ENCODE data around the gene PLK5. TPM values are rescaled to one million over a fixed set of nuclear protein-coding genes. Genes with fewer than 3 reads are reported as not detected.
"Not testable (repeated sequence)": the region's sequence is repeated elsewhere in the genome, so short reads cannot be mapped to it uniquely, and the experiment has no call there.

Gene PLK5
- total RNA-seq, 1 donor from 2014 or later, result not detected

DNA sequence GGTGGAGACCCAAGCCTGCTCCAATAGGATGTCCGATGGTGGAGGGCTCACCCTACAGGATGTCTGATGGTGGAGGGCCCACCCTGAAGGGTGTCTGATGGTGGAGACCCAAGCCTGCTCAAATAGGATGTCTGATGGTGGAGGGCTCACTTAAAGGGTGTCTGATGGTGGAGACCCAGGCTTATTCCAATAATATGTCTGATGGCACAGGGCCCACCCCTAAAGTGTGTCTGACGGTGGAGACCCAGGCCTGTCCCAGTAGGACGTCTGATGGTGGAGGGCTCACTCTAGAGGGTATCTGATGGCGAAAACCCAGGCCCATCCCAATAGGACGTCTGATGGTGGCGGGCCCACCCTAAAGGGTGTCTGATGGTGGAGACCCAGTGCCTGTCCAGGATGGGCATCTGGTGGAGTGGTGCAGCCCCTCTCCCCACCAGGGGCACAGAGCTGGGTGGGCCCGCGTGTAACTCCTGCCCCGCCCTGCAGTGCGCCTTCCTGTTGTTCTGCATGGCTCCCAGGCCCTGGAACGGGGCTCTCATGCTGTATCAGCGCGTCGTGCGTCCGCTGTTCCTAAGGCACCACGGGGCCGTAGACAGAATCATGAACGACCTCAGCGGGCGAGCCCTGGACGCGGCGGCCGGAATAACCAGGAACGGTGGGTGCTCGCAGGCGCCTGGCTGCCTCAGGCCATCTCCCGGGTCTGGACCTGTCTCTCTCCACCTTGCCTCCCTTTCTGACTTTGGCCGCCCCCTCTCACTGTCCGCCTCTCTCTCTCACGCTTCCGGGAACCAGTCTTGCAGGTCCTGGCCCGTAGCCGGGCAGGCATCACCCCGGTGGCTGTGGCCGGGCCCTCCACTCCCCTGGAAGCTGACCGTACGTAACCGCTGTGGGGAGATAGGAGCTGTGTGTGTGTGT lies 27.8 kb upstream of the PLK5 start:
- Mint-ChIP-seq H3K27me3 (ENCODE audit: low read depth) (peaks cover 19% of the 10 kb centered on the region), H3K9me3 (no peaks in the 10 kb centered on the region), H3K4me1 (peaks cover 8% of the 10 kb centered on the region), H3K27ac (ENCODE audit: unreplicated experiment) (no peak overlapping the region), H3K36me3 (ENCODE audit: low read depth) (no peaks in the 10 kb centered on the region), H3K4me3 (no peak overlapping the region)
- TF ChIP-seq CTCF (conservative IDR thresholded peaks at IDR 0.05), result no peak
- DNase-seq (ENCODE audit: low read depth, low spot score), result no peak

GRCh38 chr19:1496714-1497577 lies 26.9 kb upstream of the PLK5 start:
- Mint-ChIP-seq H3K27me3 (ENCODE audit: low read depth) (peaks cover 14% of the 10 kb centered on the region), H3K36me3 (ENCODE audit: low read depth) (no peaks in the 10 kb centered on the region), H3K27ac (ENCODE audit: unreplicated experiment) (no peak overlapping the region), H3K4me3 (no peak overlapping the region), H3K9me3 (no peaks in the 10 kb centered on the region), H3K4me1 (peaks cover 4% of the 10 kb centered on the region)
- TF ChIP-seq CTCF (conservative IDR thresholded peaks at IDR 0.05), result no peak
- no peak for DNase-seq (ENCODE audit: low read depth, low spot score)

DNA sequence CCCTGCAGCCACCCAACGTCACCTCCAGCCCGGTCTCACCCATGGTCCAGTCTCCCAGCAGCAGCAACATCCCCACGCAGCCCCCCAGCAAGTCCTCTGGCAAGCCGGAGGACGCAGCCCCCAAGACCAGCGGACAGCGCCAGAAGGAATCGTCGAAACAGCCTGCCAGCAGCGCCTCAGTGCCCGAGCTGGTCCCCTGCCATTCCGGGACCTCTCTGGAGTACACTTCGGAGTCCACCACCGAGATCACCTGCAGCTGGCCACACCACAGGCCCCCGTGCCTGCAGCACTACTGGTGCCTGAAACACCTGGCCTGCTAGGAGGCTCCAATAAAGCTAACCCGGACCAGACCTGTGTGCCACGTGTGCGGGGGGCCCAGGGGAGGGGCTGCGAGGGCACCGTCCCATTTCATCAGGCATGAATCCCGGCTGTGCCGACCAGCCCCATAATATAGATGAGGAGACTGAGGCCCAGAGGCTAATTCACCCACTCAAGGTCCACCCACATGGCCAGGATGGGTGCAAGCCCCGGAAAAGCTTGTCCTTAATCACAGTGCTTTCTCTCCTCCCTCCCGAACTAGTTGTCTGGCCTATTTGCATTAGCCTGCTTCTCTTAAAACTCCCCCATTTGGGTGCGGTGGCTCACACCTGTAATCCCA lies 26.2 kb upstream of the PLK5 start:
- Mint-ChIP-seq H3K9me3 (no peaks in the 10 kb centered on the region), H3K27me3 (ENCODE audit: low read depth) (peaks cover 9% of the 10 kb centered on the region), H3K27ac (ENCODE audit: unreplicated experiment) (no peak overlapping the region), H3K36me3 (ENCODE audit: low read depth) (no peaks in the 10 kb centered on the region), H3K4me1 (peaks cover 4% of the 10 kb centered on the region), H3K4me3 (no peak overlapping the region)
- DNase-seq (ENCODE audit: low read depth, low spot score), result no peak
- no peak for TF ChIP-seq CTCF (conservative IDR thresholded peaks at IDR 0.05)

DNA sequence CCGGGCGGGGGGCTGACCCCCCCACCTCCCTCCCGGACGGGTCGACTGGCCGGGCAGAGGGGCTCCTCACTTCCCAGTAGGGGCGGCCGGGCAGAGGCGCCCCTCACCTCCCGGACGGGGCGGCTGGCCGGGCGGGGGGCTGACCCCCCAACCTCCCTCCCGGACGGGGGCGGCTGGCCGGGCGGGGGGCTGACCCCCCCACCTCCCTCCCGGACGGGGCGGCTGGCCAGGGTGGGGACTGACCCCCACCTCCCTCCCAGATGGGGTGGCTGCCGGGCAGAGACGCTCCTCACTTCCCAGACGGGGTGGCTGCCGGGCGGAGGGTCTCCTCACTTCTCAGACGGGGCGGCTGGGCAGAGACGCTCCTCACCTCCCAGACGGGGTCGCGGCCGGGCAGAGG lies 24.6 kb upstream of the PLK5 start:
- not testable (repeated sequence) for H3K4me3 Mint-ChIP-seq; H3K4me1 Mint-ChIP-seq; H3K27ac Mint-ChIP-seq (ENCODE audit: unreplicated experiment); H3K36me3 Mint-ChIP-seq (ENCODE audit: low read depth); H3K9me3 Mint-ChIP-seq; DNase-seq (ENCODE audit: low read depth, low spot score)
- H3K27me3 Mint-ChIP-seq (ENCODE audit: low read depth), result peaks cover 19% of the 10 kb centered on the region

GRCh38 chr19:1501200-1501595 lies 22.7 kb upstream of the PLK5 start:
- H3K27ac Mint-ChIP-seq (ENCODE audit: unreplicated experiment), result no peak overlapping the region

More at GRCh38 chr19:1501200-1501595, 22.7 kb upstream of the PLK5 start:
- no peak overlapping the region for H3K4me3 Mint-ChIP-seq
- H3K36me3 Mint-ChIP-seq (ENCODE audit: low read depth), result no peaks in the 10 kb centered on the region
- no peaks in the 10 kb centered on the region for H3K9me3 Mint-ChIP-seq
- no peak for TF ChIP-seq CTCF (conservative IDR thresholded peaks at IDR 0.05)
- no peak for DNase-seq (ENCODE audit: low read depth, low spot score)
- H3K4me1 Mint-ChIP-seq, result peaks cover 8% of the 10 kb centered on the region
- H3K27me3 Mint-ChIP-seq (ENCODE audit: low read depth), result peaks cover 33% of the 10 kb centered on the region
